Heart left ventricle (tissue), 16 donors: ENCODE data around the gene MYOF. TPM values are rescaled to one million over a fixed set of nuclear protein-coding genes. Genes with fewer than 3 reads are reported as not detected.
"Not testable (repeated sequence)": the region's sequence is repeated elsewhere in the genome, so short reads cannot be mapped to it uniquely, and the experiment has no call there.

Experiments
- ATAC-seq, 4 donors: fragments of 200-7000 bp; cut with Tn5 transposase; one replicate each; pipeline ENCODE4 v1.9.1; 2020 to 2022; ENCODE audit warnings: moderate library complexity in 4 of 4, mild to moderate bottlenecking in 3 of 4, moderate number of reproducible peaks in 1 of 4
- DNase-seq, 5 donors: peaks; one replicate each; pipeline ENCODE4 v3.0.0-alpha.2; 2020
- H3K27ac ChIP-seq, 12 donors: fragments of 200-600 bp; sonication (generic) in 4 of 12; one replicate each; pipeline versions ENCODE4 v1.5.0 to v1.8.0; 2016 to 2022; ENCODE audit warnings: mild to moderate bottlenecking in 2 of 12
- H3K27me3 ChIP-seq, 9 donors: fragments of 200-600 bp; sonication (generic) in 2 of 9; one replicate each; pipeline versions ENCODE4 v1.5.1 to v1.8.0; 2016 to 2022; ENCODE audit warnings: mild to moderate bottlenecking in 3 of 9
- H3K36me3 ChIP-seq, 9 donors: fragments of 200-600 bp; sonication (generic) in 2 of 9; one replicate each; pipeline versions ENCODE4 v1.5.0 to v1.8.0; 2018 to 2022; ENCODE audit warnings: mild to moderate bottlenecking in 2 of 9
- H3K4me1 ChIP-seq, 12 donors: fragments of 200-600 bp; sonication (generic) in 4 of 12; one replicate each; pipeline versions ENCODE4 v1.5.0 to v1.8.0; 2016 to 2022; ENCODE audit warnings: mild to moderate bottlenecking in 3 of 12
- H3K4me3 ChIP-seq, 12 donors: fragments of 200-600 bp; sonication (generic) in 4 of 12; one replicate each; pipeline versions ENCODE4 v1.5.0 to v1.8.0; 2017 to 2022; ENCODE audit warnings: mild to moderate bottlenecking in 9 of 12, moderate library complexity in 4 of 12
- H3K9me3 ChIP-seq, 12 donors: fragments of 200-600 bp; sonication (generic) in 4 of 12; one replicate each; pipeline versions ENCODE4 v1.5.0 to v1.8.0; 2016 to 2022; ENCODE audit warnings: mild to moderate bottlenecking in 1 of 12
- CTCF ChIP-seq, 12 donors: fragments of 200-600 bp; sonication (generic) in 4 of 12; IDR thresholded peaks; one replicate each; pipeline versions ENCODE4 v1.5.0 to v1.8.0; 2018 to 2022; ENCODE audit warnings: antibody characterized with exemption in 12 of 12, mild to moderate bottlenecking in 5 of 12
- POLR2A ChIP-seq, 2 donors: fragments of 450-650 bp; IDR thresholded peaks; one replicate each; pipeline ENCODE4 v1.6.1; 2017; ENCODE audit warnings: antibody characterized with exemption in 2 of 2, mild to moderate bottlenecking in 2 of 2, moderate library complexity in 2 of 2
- WGBS, 4 donors: extraction: QIAGEN DNeasy Blood & Tissue Kit in 2 of 4; methylation state at CpG; one replicate each; pipeline versions ENCODE4 v1.1.5 to v1.1.7; 2013 to 2018; 5-methylcytosine and 5-hydroxymethylcytosine counted together
- intact Hi-C, 10 donors: fragments of 100-400 bp; cut with DNase I; formaldehyde crosslinking; loops; one replicate each; pipeline versions ENCODE4 v1.11.1 to v1.14.2; 2022
- polyA plus RNA-seq, 2 donors: library from polyadenylated mRNA; stranded (reverse); fragments of 200-250 nt; gene quantifications; one replicate each; pipeline ENCODE4 v1.2.3, GENCODE V29; 2013
- total RNA-seq, 9 donors: library from RNA; depleted of rRNA in 2 of 9; stranded (reverse); fragments of >200 nt in 2 of 9; fragmentation: NEBNext Ultra II Directional in 3 of 9; extraction: Animal tissue kit (Norgen Biotek cat#: 25700) in 3 of 9; gene quantifications; one replicate each; pipeline versions ENCODE4 v1.1.0 to v1.2.4, GENCODE V29; 2016 to 2023
- donor health status: ischemic (EF 13 %, LVEDD 7.1; RV severe dilation, severe dysfunction).
- donor health status: healthy with polysubstance abuse.
- donor health status: DM: no; HTN: yes; CAD: no.
- donor health status: DM: no; HTN: no; CAD: no.
- donor health status: ischemic (EF 25% LVEDD 6.9; RV normal size, moderate dysfunction).
- donor health status: ischemic (EF 25% LVEDD 5.7; RV mildly dilated, moderate dysfunction).
- donor health status: healthy.
- donor health status: DM: yes; HTN: yes; CAD: no.
- donor health status: ischemic (EF 35%, LVEDD 5.7; RV mildly dilated, moderate dysfunction).
- donor health status: nonischemic (EF 11% LVEDD 7.7; RV severe dilation, severe dysfunction).
- donor health status: DM: yes; HTN: yes; CAD: no.
- donor health status: PGD.
- donor health status: ischemic (EF 29% LVEDD 5.4; RV normal size, mild dysfunction).
- donor health status: nonischemic (EF 23%, LVEDD 6.1; RV moderate dilation, normal function).

MYOF gene
- total and polyA plus RNA-seq, 11 donors, result 13.2 to 64.5 (median 21.6) TPM

- TF ChIP-seq POLR2A (IDR thresholded peaks at IDR 0.05) (no peak), CTCF (IDR thresholded peaks at IDR 0.05) (no peak)
- Histone ChIP-seq H3K9me3 (no peaks in the 10 kb centered on the region), H3K4me1 (peaks cover 0 to 60% (median 41%) of the 10 kb centered on the region in 12 donors), H3K27me3 (no peaks in the 10 kb centered on the region), H3K36me3 (peaks cover 0 to 21% (median 4%) of the 10 kb centered on the region in 9 donors), H3K4me3 (no peak overlapping the region), H3K27ac (peak overlapping the region in 11 of 12 donors; percentile 16 to 83 (median 67))
- DNase-seq (no peak), ATAC-seq (no peak)
- intact Hi-C loops, result loop anchor here in 4 of 10 donors (5.0 to 10.0 kb wide), 5 partner anchors 34 to 54 kb away; no protein-coding TSS in a partner anchor
- WGBS, 4 donors, result 70 to 80% (median 77%) methylated on average over 6 of the region's 6 CpGs
Measured at GRCh38 chr10:93420944-93421825, 60.9 kb downstream of the MYOF start.

GRCh38 chr10:93420091-93420490, 62.0 kb downstream of the MYOF start:
- Histone ChIP-seq H3K9me3 (no peaks in the 10 kb centered on the region), H3K36me3 (peaks cover 0 to 13% (median 3%) of the 10 kb centered on the region in 9 donors), H3K4me3 (no peak overlapping the region), H3K27ac (peak overlapping the region in 11 of 12 donors; percentile 45 to 83 (median 68)), H3K27me3 (no peaks in the 10 kb centered on the region), H3K4me1 (peaks cover 0 to 66% (median 41%) of the 10 kb centered on the region in 12 donors)
- intact Hi-C loops, result loop anchor here in 4 of 10 donors (5.0 to 10.0 kb wide), 5 partner anchors 33 to 55 kb away; no protein-coding TSS in a partner anchor
- no peak for TF ChIP-seq POLR2A (IDR thresholded peaks at IDR 0.05)
- TF ChIP-seq CTCF (IDR thresholded peaks at IDR 0.05), result no peak
- ATAC-seq (peak; percentile 43 to 73 (median 62)), DNase-seq (peak in 3 of 5 donors; percentile 55 to 76 (median 62))
- 13 to 23% (median 16%) methylated on average over 5 of the region's 5 CpGs for WGBS, 4 donors

GRCh38 chr10:93419016-93419415, 63.1 kb downstream of the MYOF start:
- not testable (repeated sequence) for H3K27me3 ChIP-seq, H3K9me3 ChIP-seq, H3K36me3 ChIP-seq, H3K4me3 ChIP-seq, ATAC-seq, DNase-seq
- H3K4me1 ChIP-seq, result peaks cover 0 to 66% (median 42%) of the 10 kb centered on the region in 12 donors
- intact Hi-C loops, result loop anchor here in 1 of 10 donors (5.0 kb wide), 1 partner anchor 42 kb away; no protein-coding TSS in a partner anchor
- 93 to 97% (median 94%) methylated on average over 8 of the region's 8 CpGs for WGBS, 4 donors
- peak overlapping the region in 8 of 12 donors; percentile 45 to 83 (median 71) for H3K27ac ChIP-seq

GRCh38 chr10:93417921-93418320, 64.2 kb downstream of the MYOF start:
- Histone ChIP-seq H3K27ac (peak overlapping the region in 11 of 12 donors; percentile 6 to 83 (median 60)), H3K4me3 (no peak overlapping the region), H3K27me3 (no peaks in the 10 kb centered on the region), H3K36me3 (peaks cover 0 to 3% (median 0%) of the 10 kb centered on the region in 9 donors), H3K9me3 (no peaks in the 10 kb centered on the region), H3K4me1 (peaks cover 0 to 77% (median 46%) of the 10 kb centered on the region in 12 donors)
- intact Hi-C loops, result loop anchor here in 1 of 10 donors (5.0 kb wide), 1 partner anchor 41 kb away; no protein-coding TSS in a partner anchor
- WGBS, 4 donors, result 39 to 56% (median 53%) methylated on average over 3 of the region's 3 CpGs
- ATAC-seq (peak in 2 of 4 donors; percentile 1 to 3), DNase-seq (no peak)
- TF ChIP-seq POLR2A (IDR thresholded peaks at IDR 0.05) (no peak), CTCF (IDR thresholded peaks at IDR 0.05) (no peak)
